Measurements from ENCODE around the gene RAPGEF5. TPM values are rescaled to one million over a fixed set of nuclear protein-coding genes. Genes with fewer than 3 reads are reported as not detected.

The RAPGEF5 gene
- total and polyA plus RNA-seq, 4 donors: 7.1 to 54.8 (median 13.0) TPM

- 92% methylated on average over 2 of the region's 2 CpGs for WGBS
- TF ChIP-seq CTCF (IDR thresholded peaks at IDR 0.05; ENCODE audit: low read depth, low read length, missing input control) (no peak), ATF3 (IDR thresholded peaks at IDR 0.05) (no peak)
- no peak for DNase-seq (ENCODE audit: low spot score)
Observed at GRCh38 chr7:22251281-22251680, 105.7 kb downstream of the RAPGEF5 start.

GRCh38 chr7:22250390-22250789 lies 106.6 kb downstream of the RAPGEF5 start:
- no peak for TF ChIP-seq JUND (IDR thresholded peaks at IDR 0.05)
- no peak for TF ChIP-seq ZBTB33 (IDR thresholded peaks at IDR 0.05)
- TF ChIP-seq MAX (IDR thresholded peaks at IDR 0.05): no peak
- no peak for TF ChIP-seq HNF4A (conservative IDR thresholded peaks at IDR 0.05)
- TF ChIP-seq TAF1 (conservative IDR thresholded peaks at IDR 0.05): no peak
- no peak for TF ChIP-seq EGR1 (IDR thresholded peaks at IDR 0.05; ENCODE audit: low read depth in 2 of 2)
- no peak for TF ChIP-seq REST (IDR thresholded peaks at IDR 0.05)
- TF ChIP-seq CTCF (IDR thresholded peaks at IDR 0.05; ENCODE audit: low read depth, low read length, missing input control): no peak
- no peak for TF ChIP-seq SP1 (IDR thresholded peaks at IDR 0.05)
- TF ChIP-seq HNF4G (IDR thresholded peaks at IDR 0.05): no peak
- no peak for TF ChIP-seq FOXA1 (IDR thresholded peaks at IDR 0.05)
- TF ChIP-seq ATF3 (IDR thresholded peaks at IDR 0.05): no peak
- no peak for TF ChIP-seq RXRA (IDR thresholded peaks at IDR 0.05)
- WGBS: 91% methylated on average over 4 of the region's 4 CpGs
- Histone ChIP-seq H3K9ac (ENCODE audit: low read depth in 1 of 2, low read length in 2 of 2) (no peak overlapping the region), H3K36me3 (ENCODE audit: control insufficient read depth in 4 of 4, insufficient read depth in 3 of 4, low read depth in 1 of 4, low read length in 3 of 4) (peaks cover 0 to 2% (median 0%) of the 10 kb centered on the region in 4 donors), H3K27me3 (ENCODE audit: control insufficient read depth in 4 of 4, insufficient read depth in 4 of 4, low read length in 3 of 4) (no peaks in the 10 kb centered on the region), H3K9me3 (ENCODE audit: control insufficient read depth in 4 of 4, low read length in 3 of 4) (no peaks in the 10 kb centered on the region), H3K4me3 (ENCODE audit: low read depth in 1 of 3, low read length in 3 of 3) (no peak overlapping the region), H3K4me1 (ENCODE audit: control insufficient read depth in 4 of 4, insufficient read depth in 4 of 4, low read length in 3 of 4) (no peaks in the 10 kb centered on the region), H3K27ac (ENCODE audit: low read depth in 1 of 2, low read length in 2 of 2) (no peak overlapping the region)
- DNase-seq (ENCODE audit: low spot score): no peak

More at GRCh38 chr7:22251281-22251680, 105.7 kb downstream of the RAPGEF5 start:
- no peak overlapping the region for H3K4me3 ChIP-seq (ENCODE audit: low read depth in 1 of 3, low read length in 3 of 3)
- H3K4me1 ChIP-seq (ENCODE audit: control insufficient read depth in 4 of 4, insufficient read depth in 4 of 4, low read length in 3 of 4): no peaks in the 10 kb centered on the region
- no peak overlapping the region for H3K27ac ChIP-seq (ENCODE audit: low read depth in 1 of 2, low read length in 2 of 2)
- peaks cover 0 to 2% (median 0%) of the 10 kb centered on the region in 4 donors for H3K36me3 ChIP-seq (ENCODE audit: control insufficient read depth in 4 of 4, insufficient read depth in 3 of 4, low read depth in 1 of 4, low read length in 3 of 4)
- H3K9ac ChIP-seq (ENCODE audit: low read depth in 1 of 2, low read length in 2 of 2): no peak overlapping the region
- H3K9me3 ChIP-seq (ENCODE audit: control insufficient read depth in 4 of 4, low read length in 3 of 4): no peaks in the 10 kb centered on the region
- H3K27me3 ChIP-seq (ENCODE audit: control insufficient read depth in 4 of 4, insufficient read depth in 4 of 4, low read length in 3 of 4): no peaks in the 10 kb centered on the region
